ENCODE results near the gene PRR29. TPM values are rescaled to one million over a fixed set of nuclear protein-coding genes. Genes with fewer than 3 reads are reported as not detected.
A peak's percentile ranks its signal among the peaks of the same experiment; 100 is the strongest.

PRR29 gene
- total RNA-seq, 5 donors from 2014 or later (not counting 1 experiment from before 2014, with no cell fraction given) = 0.50 to 1.9 (median 1.1) TPM

DNA sequence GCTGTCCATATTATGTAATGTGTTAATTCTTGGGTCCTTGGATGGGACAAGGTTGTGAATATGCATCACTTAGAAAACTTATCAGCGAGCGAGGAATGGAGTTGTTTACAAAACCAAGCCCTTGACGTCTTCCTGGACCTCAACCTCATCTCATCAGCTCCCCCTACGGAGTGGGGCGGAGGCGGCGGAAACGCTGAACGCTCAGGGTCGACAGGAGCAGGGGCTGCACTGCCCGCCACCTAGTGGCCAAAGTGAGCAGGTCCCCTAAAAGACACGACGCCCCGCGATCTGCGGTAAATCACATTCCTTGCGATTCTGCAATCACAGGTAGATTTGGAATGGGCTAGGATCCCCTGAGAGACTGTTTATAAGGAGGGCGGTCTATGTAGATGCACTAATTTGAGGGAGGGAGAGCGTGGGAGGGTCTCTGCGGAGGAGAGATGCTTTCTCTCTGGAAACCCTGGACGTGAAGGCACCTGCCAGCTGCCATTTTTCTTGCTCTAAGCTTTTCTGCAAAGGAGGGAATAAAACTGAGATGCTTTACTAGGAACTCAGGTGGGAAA lies 27.7 kb downstream of the PRR29 start:
- Mint-ChIP-seq H3K27ac (peak overlapping the region; percentile 96 to 100), H3K9me3 (no peaks in the 10 kb centered on the region), H3K4me3 (peak overlapping the region; percentile 76 to 80 (median 76)), H3K36me3 (no peaks in the 10 kb centered on the region), H3K27me3 (no peaks in the 10 kb centered on the region), H3K4me1 (peaks cover 69 to 75% (median 72%) of the 10 kb centered on the region in 3 donors)
- ChIA-PET CTCF (interaction anchor here (0.5 to 6.3 kb wide), 29 partner anchors 9 to 144 kb away, joined by 3 to 226 read pairs (median 4); partner anchors contain the start of genes ERN1 (in 1 of the 2) and PRR29 (in 1 of the 2)), POLR2A (interaction anchor here in 1 of 2 donors (1.4 to 2.2 kb wide), 2 partner anchors 9 to 103 kb away, joined by 4 to 5 read pairs; no protein-coding TSS in a partner anchor)
- 0% methylated on average over 17 of the region's 21 CpGs for WGBS (ENCODE audit: insufficient coverage)
- Histone ChIP-seq H3K4me3 (ENCODE audit: control insufficient read depth in 1 of 2, extremely low read depth in 1 of 2, low read length in 1 of 2) (peak overlapping the region; percentile 7 to 30), H3K36me3 (ENCODE audit: control insufficient read depth in 2 of 2, extremely low read depth in 1 of 2, insufficient read depth in 1 of 2, low read length in 1 of 2) (no peaks in the 10 kb centered on the region), H3K27ac (ENCODE audit: low read length) (peak overlapping the region; percentile 98), H3K9me3 (no peaks in the 10 kb centered on the region), H3K27me3 (replicated peaks in 1 of 2; ENCODE audit: control insufficient read depth in 2 of 2, extremely low read depth in 1 of 2, insufficient read depth in 2 of 2, low read length in 1 of 2) (no peaks in the 10 kb centered on the region), H3K4me1 (ENCODE audit: control insufficient read depth in 1 of 2, extremely low read depth in 1 of 2, insufficient read depth in 2 of 2, low read length in 2 of 2) (peaks cover 39 to 71% of the 10 kb centered on the region in 2 experiments)
- peak; percentile 87 to 98 (median 96) for DNase-seq
- ATAC-seq (replicated peaks in 1 of 4) = peak; percentile 84 to 87 (median 87)

DNA sequence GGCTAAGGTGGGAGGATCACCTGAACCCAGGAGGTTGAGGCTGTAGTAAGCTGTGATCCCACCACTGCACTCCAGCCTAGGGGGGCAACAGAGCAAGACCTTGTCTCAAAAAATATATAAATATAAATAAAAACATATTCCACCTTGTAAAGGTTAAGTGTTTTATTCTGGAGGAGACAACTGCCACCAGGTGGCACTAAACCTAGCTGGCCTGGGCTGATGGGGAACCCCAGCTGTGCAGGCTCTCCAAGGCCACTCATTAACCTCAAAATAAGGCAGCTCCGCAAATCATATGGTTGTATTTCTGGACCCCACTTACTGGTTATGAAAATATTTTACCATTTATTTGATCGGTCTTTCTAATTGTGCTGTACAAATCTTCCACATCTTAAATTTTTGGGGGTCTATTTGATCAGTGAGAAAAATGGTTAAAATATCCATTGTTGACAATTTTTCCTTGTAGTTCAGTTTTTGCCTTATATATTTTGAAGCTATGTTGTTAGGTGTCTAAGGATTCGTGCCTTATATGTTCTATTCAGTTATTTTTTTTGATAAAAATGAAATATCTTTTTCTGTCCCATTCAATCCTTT lies 30.8 kb downstream of the PRR29 start:
- CTCF ChIA-PET = interaction anchor here (0.6 to 6.3 kb wide), 45 partner anchors 9 to 1687 kb away, joined by 3 to 226 read pairs (median 5); partner anchors contain the start of genes CSHL1 (in 1 of the 2), ERN1 (in 1 of the 2), GH1 (in 1 of the 2) and ICAM2 (in 1 of the 2)

DNA sequence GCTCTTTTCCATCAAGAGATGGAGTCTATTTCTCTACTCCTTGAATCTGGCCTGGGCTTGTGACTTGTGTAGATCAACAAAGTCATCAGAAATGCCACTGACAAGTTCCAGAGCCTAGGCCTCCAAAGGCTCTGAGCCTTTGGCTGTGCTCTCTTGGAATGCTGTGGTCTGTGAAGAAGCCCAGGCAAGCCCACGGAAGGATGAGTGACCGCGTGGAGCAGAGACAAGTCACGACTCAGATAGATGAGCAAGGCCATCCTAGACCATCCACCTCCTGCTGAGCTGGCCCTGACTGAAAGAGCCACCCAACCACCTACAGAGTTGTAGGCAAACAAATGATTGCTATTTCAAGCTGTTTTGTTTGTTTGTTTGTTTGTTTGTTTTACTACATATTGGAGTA lies 33.9 kb downstream of the PRR29 start:
- no peaks in the 10 kb centered on the region for H3K36me3 Mint-ChIP-seq
- ChIA-PET POLR2A (no interaction called here), CTCF (interaction anchor here in 1 of 2 donors (1.1 to 1.4 kb wide), 3 partner anchors 10 to 102 kb away, joined by 3 to 4 read pairs (median 4); no protein-coding TSS in a partner anchor)
- no peak overlapping the region for H3K27ac Mint-ChIP-seq
- Histone ChIP-seq H3K4me1 (ENCODE audit: control insufficient read depth in 1 of 2, extremely low read depth in 1 of 2, insufficient read depth in 2 of 2, low read length in 2 of 2) (peaks cover 8 to 14% of the 10 kb centered on the region in 2 experiments), H3K36me3 (ENCODE audit: control insufficient read depth in 2 of 2, extremely low read depth in 1 of 2, insufficient read depth in 1 of 2, low read length in 1 of 2) (peaks cover 0 to 3% of the 10 kb centered on the region in 2 donors), H3K27me3 (replicated peaks in 1 of 2; ENCODE audit: control insufficient read depth in 2 of 2, extremely low read depth in 1 of 2, insufficient read depth in 2 of 2, low read length in 1 of 2) (no peaks in the 10 kb centered on the region), H3K27ac (ENCODE audit: low read length) (no peak overlapping the region), H3K9me3 (no peaks in the 10 kb centered on the region), H3K4me3 (ENCODE audit: control insufficient read depth in 1 of 2, extremely low read depth in 1 of 2, low read length in 1 of 2) (no peak overlapping the region)
- no peaks in the 10 kb centered on the region for H3K27me3 Mint-ChIP-seq
- ATAC-seq (replicated peaks in 1 of 4) = no peak
- H3K4me1 Mint-ChIP-seq = peaks cover 16 to 27% (median 17%) of the 10 kb centered on the region in 3 donors
- no peaks in the 10 kb centered on the region for H3K9me3 Mint-ChIP-seq
- no CpG with 5 or more reads among the region's 4 CpGs for WGBS (ENCODE audit: insufficient coverage)
- no peak overlapping the region for H3K4me3 Mint-ChIP-seq
- no peak for DNase-seq

More for the DNA sequence above, 30.8 kb downstream of the PRR29 start:
- Mint-ChIP-seq H3K27me3 (no peaks in the 10 kb centered on the region), H3K4me1 (peaks cover 42 to 44% (median 42%) of the 10 kb centered on the region in 3 donors), H3K27ac (no peak overlapping the region), H3K36me3 (no peaks in the 10 kb centered on the region), H3K9me3 (no peaks in the 10 kb centered on the region), H3K4me3 (no peak overlapping the region)
- no CpG with 5 or more reads among the region's 3 CpGs for WGBS (ENCODE audit: insufficient coverage)
- no peak overlapping the region for H3K4me3 ChIP-seq (ENCODE audit: control insufficient read depth in 1 of 2, extremely low read depth in 1 of 2, low read length in 1 of 2)
- no peak overlapping the region for H3K27ac ChIP-seq (ENCODE audit: low read length)
- no peak for ATAC-seq (replicated peaks in 1 of 4)
- POLR2A ChIA-PET = interaction anchor here in 1 of 2 donors (0.5 to 1.4 kb wide), 10 partner anchors 9 to 248 kb away, joined by 3 to 14 read pairs (median 4); partner anchors contain the start of gene ICAM2
- H3K4me1 ChIP-seq (ENCODE audit: control insufficient read depth in 1 of 2, extremely low read depth in 1 of 2, insufficient read depth in 2 of 2, low read length in 2 of 2) = peaks cover 19 to 43% of the 10 kb centered on the region in 2 experiments
- DNase-seq = peak; percentile 35 to 86 (median 69)
- H3K36me3 ChIP-seq (ENCODE audit: control insufficient read depth in 2 of 2, extremely low read depth in 1 of 2, insufficient read depth in 1 of 2, low read length in 1 of 2) = no peaks in the 10 kb centered on the region
- no peaks in the 10 kb centered on the region for H3K9me3 ChIP-seq
- H3K27me3 ChIP-seq (replicated peaks in 1 of 2; ENCODE audit: control insufficient read depth in 2 of 2, extremely low read depth in 1 of 2, insufficient read depth in 2 of 2, low read length in 1 of 2) = no peaks in the 10 kb centered on the region

DNA sequence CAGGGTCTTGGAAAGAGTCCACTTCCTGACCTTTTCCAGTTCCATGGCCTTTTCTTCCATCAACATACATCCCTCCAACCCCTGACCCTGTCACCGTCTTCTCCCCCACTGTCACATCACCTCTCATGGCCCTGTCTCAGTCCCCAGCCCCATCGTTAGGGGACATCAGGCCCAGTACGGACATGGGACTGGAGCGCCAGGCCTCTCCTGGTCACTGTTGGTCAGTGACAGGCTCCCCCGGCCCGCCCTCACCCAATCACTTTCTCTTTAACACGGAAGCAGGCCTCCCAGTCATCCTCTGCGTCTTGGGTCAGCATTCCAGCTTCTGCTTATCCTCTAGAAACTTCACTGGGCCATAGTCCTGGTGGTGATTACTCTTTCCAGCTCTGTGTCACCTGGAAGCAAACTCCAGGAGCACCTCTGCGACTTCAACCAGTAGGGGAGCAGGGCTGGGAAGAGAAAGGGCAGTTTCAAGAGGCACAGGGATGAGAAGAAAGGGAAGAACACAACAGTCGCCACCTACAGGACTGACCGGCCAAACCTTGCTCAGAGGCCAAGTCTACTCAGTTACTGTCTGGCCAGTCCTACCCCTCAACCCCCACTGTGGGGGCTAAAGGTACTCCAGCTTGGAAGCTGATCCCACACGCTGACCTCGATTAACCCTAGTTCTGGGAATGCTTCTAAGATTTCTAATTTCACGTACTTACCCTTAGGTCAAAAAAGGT lies 38.2 kb downstream of the PRR29 start:
- Mint-ChIP-seq H3K4me3 (no peak overlapping the region), H3K27ac (peak overlapping the region in 1 of 2 donors; percentile 32), H3K36me3 (peaks cover 20% of the 10 kb centered on the region), H3K27me3 (no peaks in the 10 kb centered on the region), H3K9me3 (no peaks in the 10 kb centered on the region), H3K4me1 (peaks cover 0 to 11% (median 4%) of the 10 kb centered on the region in 3 donors)
- ChIA-PET POLR2A (no interaction called here), CTCF (interaction anchor here (0.8 to 1.8 kb wide), 2 partner anchors 9 to 97 kb away, joined by 3 to 5 read pairs; no protein-coding TSS in a partner anchor)
- DNase-seq (no peak), ATAC-seq (replicated peaks in 1 of 4) (no peak)
- WGBS (ENCODE audit: insufficient coverage) = 93% methylated on average over 8 of the region's 14 CpGs
- no peaks in the 10 kb centered on the region for H3K27me3 ChIP-seq (replicated peaks in 1 of 2; ENCODE audit: control insufficient read depth in 2 of 2, extremely low read depth in 1 of 2, insufficient read depth in 2 of 2, low read length in 1 of 2)
- no peaks in the 10 kb centered on the region for H3K4me1 ChIP-seq (ENCODE audit: control insufficient read depth in 1 of 2, extremely low read depth in 1 of 2, insufficient read depth in 2 of 2, low read length in 2 of 2)
- H3K4me3 ChIP-seq (ENCODE audit: control insufficient read depth in 1 of 2, extremely low read depth in 1 of 2, low read length in 1 of 2) = no peak overlapping the region
- H3K36me3 ChIP-seq (ENCODE audit: control insufficient read depth in 2 of 2, extremely low read depth in 1 of 2, insufficient read depth in 1 of 2, low read length in 1 of 2) = peaks cover 0 to 33% of the 10 kb centered on the region in 2 donors
- no peak overlapping the region for H3K27ac ChIP-seq (ENCODE audit: low read length)
- no peaks in the 10 kb centered on the region for H3K9me3 ChIP-seq

DNA sequence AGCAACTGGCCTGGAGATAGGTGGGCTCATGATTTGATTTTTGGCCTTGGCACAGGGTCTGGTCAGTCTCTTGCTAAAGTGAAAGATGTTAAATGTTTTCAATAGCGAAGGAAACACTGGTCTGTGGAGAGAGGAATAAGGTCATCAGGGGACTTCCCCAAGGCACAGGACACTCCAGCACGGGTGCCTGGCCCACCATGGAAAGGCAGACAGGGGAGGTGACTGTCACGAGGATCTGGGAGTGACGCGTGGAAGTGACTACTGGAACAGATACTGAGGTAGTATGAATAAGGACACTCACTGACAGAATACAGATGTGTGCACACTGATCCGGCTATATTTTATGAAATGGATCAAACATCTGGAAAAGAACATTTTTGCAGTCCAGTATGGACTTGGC lies 39.0 kb downstream of the PRR29 start:
- Mint-ChIP-seq H3K27me3 (no peaks in the 10 kb centered on the region), H3K36me3 (peaks cover 28% of the 10 kb centered on the region), H3K4me1 (peaks cover 0 to 17% (median 11%) of the 10 kb centered on the region in 3 donors), H3K4me3 (no peak overlapping the region), H3K27ac (peak overlapping the region in 1 of 2 donors; percentile 7), H3K9me3 (no peaks in the 10 kb centered on the region)
- ATAC-seq (replicated peaks in 1 of 4) (no peak), DNase-seq (no peak)
- Histone ChIP-seq H3K36me3 (ENCODE audit: control insufficient read depth in 2 of 2, extremely low read depth in 1 of 2, insufficient read depth in 1 of 2, low read length in 1 of 2) (peaks cover 0 to 40% of the 10 kb centered on the region in 2 donors), H3K27ac (ENCODE audit: low read length) (no peak overlapping the region), H3K4me1 (ENCODE audit: control insufficient read depth in 1 of 2, extremely low read depth in 1 of 2, insufficient read depth in 2 of 2, low read length in 2 of 2) (no peaks in the 10 kb centered on the region), H3K27me3 (replicated peaks in 1 of 2; ENCODE audit: control insufficient read depth in 2 of 2, extremely low read depth in 1 of 2, insufficient read depth in 2 of 2, low read length in 1 of 2) (no peaks in the 10 kb centered on the region), H3K4me3 (ENCODE audit: control insufficient read depth in 1 of 2, extremely low read depth in 1 of 2, low read length in 1 of 2) (no peak overlapping the region), H3K9me3 (no peaks in the 10 kb centered on the region)
- CTCF ChIA-PET = interaction anchor here in 1 of 2 donors (1.8 kb wide), 1 partner anchor 96 kb away, joined by 5 read pairs; no protein-coding TSS in a partner anchor
- POLR2A ChIA-PET = no interaction called here
- 93% methylated on average over 5 of the region's 6 CpGs for WGBS (ENCODE audit: insufficient coverage)

DNA sequence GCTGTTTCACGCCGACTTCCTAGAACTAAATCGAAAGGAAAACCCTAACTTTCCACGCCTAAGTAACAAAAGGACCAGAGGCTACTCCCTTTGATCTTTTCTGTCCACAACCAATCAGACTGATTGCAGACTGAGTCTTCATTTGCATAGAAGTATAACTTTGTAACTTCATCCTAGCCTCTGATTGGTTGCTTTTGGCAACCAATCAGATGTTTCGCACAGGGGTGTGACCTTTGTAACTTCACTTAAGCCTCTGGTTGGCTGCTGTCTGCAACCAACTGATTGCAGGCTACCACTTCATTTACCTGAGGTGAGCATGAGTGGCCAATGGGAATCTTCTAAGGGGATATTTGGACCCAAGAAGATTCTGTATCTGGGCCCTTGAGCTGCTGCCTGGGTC lies 39.7 kb downstream of the PRR29 start:
- Histone ChIP-seq H3K27ac (ENCODE audit: low read length) (no peak overlapping the region), H3K9me3 (no peaks in the 10 kb centered on the region), H3K4me1 (ENCODE audit: control insufficient read depth in 1 of 2, extremely low read depth in 1 of 2, insufficient read depth in 2 of 2, low read length in 2 of 2) (no peaks in the 10 kb centered on the region), H3K27me3 (replicated peaks in 1 of 2; ENCODE audit: control insufficient read depth in 2 of 2, extremely low read depth in 1 of 2, insufficient read depth in 2 of 2, low read length in 1 of 2) (no peaks in the 10 kb centered on the region), H3K4me3 (ENCODE audit: control insufficient read depth in 1 of 2, extremely low read depth in 1 of 2, low read length in 1 of 2) (no peak overlapping the region), H3K36me3 (ENCODE audit: control insufficient read depth in 2 of 2, extremely low read depth in 1 of 2, insufficient read depth in 1 of 2, low read length in 1 of 2) (peaks cover 2 to 47% of the 10 kb centered on the region in 2 donors)
- Mint-ChIP-seq H3K9me3 (no peaks in the 10 kb centered on the region), H3K4me1 (peaks cover 0 to 18% (median 14%) of the 10 kb centered on the region in 3 donors), H3K27me3 (no peaks in the 10 kb centered on the region), H3K27ac (no peak overlapping the region), H3K36me3 (peaks cover 31% of the 10 kb centered on the region), H3K4me3 (no peak overlapping the region)
- ChIA-PET CTCF (interaction anchor here in 1 of 2 donors (1.8 kb wide), 1 partner anchor 96 kb away, joined by 5 read pairs; no protein-coding TSS in a partner anchor), POLR2A (no interaction called here)
- no peak for ATAC-seq (replicated peaks in 1 of 4)
- 100% methylated on average over 5 of the region's 5 CpGs for WGBS (ENCODE audit: insufficient coverage)
- DNase-seq = no peak

Measured in T-cell (primary cell).